B cell (primary cell): ENCODE results near the gene PTPRM. TPM values are rescaled to one million over a fixed set of nuclear protein-coding genes. Genes with fewer than 3 reads are reported as not detected.
"Not testable (repeated sequence)": the region's sequence is repeated elsewhere in the genome, so short reads cannot be mapped to it uniquely, and the experiment has no call there.

Experiments
- ATAC-seq: fragments of 200-7000 bp; cut with Tn5 transposase; one replicate; pipeline ENCODE4 v1.10.0; 2021; ENCODE audit warnings: low read depth, mild to moderate bottlenecking, moderate number of reproducible peaks, moderate library complexity
- CTCF ChIA-PET: fragments of 350-600 bp; sonication (Branson Sonifier 250); formaldehyde crosslinking; loops from one replicate; lab custom pipeline; 2021; ENCODE audit warnings: antibody characterized with exemption, inconsistent platforms; lab: Charles Lee
- POLR2A ChIA-PET: fragments of 350-600 bp; sonication (Branson Sonifier 250); formaldehyde crosslinking; loops from one replicate; lab custom pipeline; 2021; ENCODE audit warnings: antibody characterized with exemption; lab: Charles Lee
- DNase-seq: peaks from one replicate; pipeline ENCODE4 v3.0.0; 2013
- H2AFZ ChIP-seq: 2 replicates; pipeline ENCODE4 v1.6.1; 2012; ENCODE audit warnings: mild to moderate bottlenecking, low read depth, low read length; ENCODE audit not compliant: insufficient read depth, poor library complexity, severe bottlenecking
- H3K27ac ChIP-seq, 2 donors: 1 replicate in 1 of 2; 2 replicates in 1 of 2; pipeline ENCODE4 v1.5.1; 2012 to 2013; ENCODE audit warnings: low read length in 2 of 2, mild to moderate bottlenecking in 2 of 2, moderate library complexity in 1 of 2
- H3K27me3 ChIP-seq, 4 experiments: fragments of 200-600 bp in 1 of 4; sonication (generic) in 1 of 4; replicated peaks in 1 of 4; 1 replicate in 2 of 4; 2 replicates in 2 of 4; pipeline versions ENCODE4 v1.6.1 to v1.7.0; 2013 to 2016; ENCODE audit warnings: low read length in 3 of 4, mild to moderate bottlenecking in 2 of 4, mixed read lengths in 1 of 4, moderate library complexity in 1 of 4; ENCODE audit not compliant: insufficient read depth in 4 of 4, control insufficient read depth in 3 of 4; ENCODE audit errors: control extremely low read depth in 1 of 4
- H3K36me3 ChIP-seq, 2 experiments: replicated peaks in 1 of 2; 1 replicate in 1 of 2; 2 replicates in 1 of 2; pipeline versions ENCODE4 v1.6.1 to v1.7.1; 2013; ENCODE audit warnings: low read length in 1 of 2; ENCODE audit not compliant: insufficient read depth in 2 of 2, control insufficient read depth in 1 of 2; ENCODE audit errors: control extremely low read depth in 1 of 2, extremely low read depth in 1 of 2
- H3K4me1 ChIP-seq, 2 donors: fragments of 200-600 bp in 1 of 2; sonication (generic) in 1 of 2; 1 replicate in 1 of 2; 2 replicates in 1 of 2; pipeline versions ENCODE4 v1.5.1 to v1.6.1; 2013 to 2017; ENCODE audit warnings: low read length in 2 of 2; ENCODE audit not compliant: control insufficient read depth in 2 of 2, insufficient read depth in 2 of 2
- H3K4me2 ChIP-seq: replicated peaks from 2 replicates; pipeline ENCODE3; 2012; ENCODE audit warnings: mild to moderate bottlenecking, low read depth, low read length; ENCODE audit not compliant: poor library complexity, severe bottlenecking
- H3K4me3 ChIP-seq, 5 experiments: fragments of 200-600 bp in 1 of 5; sonication (generic) in 1 of 5; 1 replicate in 3 of 5; 2 replicates in 2 of 5; pipeline versions ENCODE4 v1.5.1 to v1.7.0; 2011 to 2016; ENCODE audit warnings: low read length in 4 of 5, mild to moderate bottlenecking in 4 of 5, low read depth in 2 of 5, control low read depth in 1 of 5, moderate library complexity in 1 of 5; ENCODE audit not compliant: insufficient read depth in 1 of 5; ENCODE audit errors: control extremely low read depth in 1 of 5, extremely low read depth in 1 of 5
- H3K79me2 ChIP-seq: fragments of 200-600 bp; sonication (generic); one replicate; pipeline ENCODE4 v1.6.0; 2016; ENCODE audit warnings: low read length; ENCODE audit not compliant: control insufficient read depth, insufficient read depth
- H3K9ac ChIP-seq: fragments of 200-600 bp; sonication (generic); 2 replicates; pipeline ENCODE4 v1.6.1; 2017; ENCODE audit warnings: mild to moderate bottlenecking, low read length, moderate library complexity
- H3K9me3 ChIP-seq, 3 donors: one replicate each; pipeline versions ENCODE4 v1.6.1 to v1.7.1; 2013; ENCODE audit warnings: low read length in 2 of 3; ENCODE audit not compliant: control insufficient read depth in 2 of 3, insufficient read depth in 1 of 3; ENCODE audit errors: control extremely low read depth in 1 of 3
- H4K20me1 ChIP-seq: 2 replicates; pipeline ENCODE4 v1.6.0; 2012; ENCODE audit warnings: mild to moderate bottlenecking, low read length; ENCODE audit not compliant: insufficient read depth, control insufficient read depth, poor library complexity, severe bottlenecking
- H3K27ac Mint-ChIP-seq: one replicate; pipeline ENCODE4 v1.8.0; 2021; ENCODE audit warnings: mixed read lengths
- H3K27me3 Mint-ChIP-seq: one replicate; pipeline ENCODE4 v1.8.0; 2021; ENCODE audit warnings: mixed read lengths
- H3K4me1 Mint-ChIP-seq: one replicate; pipeline ENCODE4 v1.8.0; 2021; ENCODE audit warnings: mixed read lengths
- H3K4me3 Mint-ChIP-seq: one replicate; pipeline ENCODE4 v1.8.0; 2021; ENCODE audit warnings: mixed read lengths
- H3K9me3 Mint-ChIP-seq: one replicate; pipeline ENCODE4 v1.8.0; 2022; ENCODE audit warnings: mixed read lengths; ENCODE audit not compliant: insufficient read depth
- CTCF ChIP-seq: fragments of 200-600 bp; IDR thresholded peaks from one replicate; pipeline ENCODE4 v1.8.0; 2022; ENCODE audit warnings: antibody characterized with exemption, mild to moderate bottlenecking
- EZH2 ChIP-seq: IDR thresholded peaks from 2 replicates; pipeline ENCODE4 v1.6.1; 2012; ENCODE audit warnings: borderline replicate concordance, low read depth, mild to moderate bottlenecking, moderate library complexity, low read length; ENCODE audit not compliant: insufficient read depth, poor library complexity, severe bottlenecking
- WGBS: methylation state at CpG from one replicate; pipeline ENCODE4 v1.1.5; 2013; ENCODE audit warnings: missing lambda C conversion rate; ENCODE audit not compliant: insufficient coverage; 5-methylcytosine and 5-hydroxymethylcytosine counted together
- intact Hi-C: fragments of 100-400 bp; cut with micrococcal nuclease; formaldehyde crosslinking; loops from one replicate; pipeline ENCODE4 v1.10.0; 2022
- polyA plus RNA-seq: library from polyadenylated mRNA; depleted of rRNA; stranded (reverse); fragments of >200 nt; gene quantifications from 2 replicates; pipeline ENCODE4 v1.2.3, GENCODE V29; 2012
- total RNA-seq, 2 donors: library from RNA; stranded (reverse); fragments of 120-200 nt in 1 of 2; gene quantifications; 1 replicate in 1 of 2; 2 replicates in 1 of 2; pipeline versions ENCODE4 v1.2.3 to v1.2.4, GENCODE V29; 2013 to 2022

The PTPRM gene
- total and polyA plus RNA-seq, 2 donors (not counting 1 experiment from before 2014, with no cell fraction given), result 0.20 to 0.89 TPM

- Mint-ChIP-seq H3K4me1 (no peaks in the 10 kb centered on the region), H3K27ac (no peak overlapping the region), H3K9me3 (no peaks in the 10 kb centered on the region), H3K27me3 (peaks cover 6% of the 10 kb centered on the region), H3K4me3 (no peak overlapping the region)
- H3K27ac ChIP-seq, result no peak overlapping the region
- no peaks in the 10 kb centered on the region for H3K79me2 ChIP-seq
- intact Hi-C loops, result no loop called here
- no CpG with 5 or more reads among the region's 1 CpG for WGBS
- H4K20me1 ChIP-seq, result no peaks in the 10 kb centered on the region
- peaks cover 0 to 13% (median 3%) of the 10 kb centered on the region in 3 donors for H3K9me3 ChIP-seq
- TF ChIP-seq EZH2 (no peak), CTCF (no peak)
- no peaks in the 10 kb centered on the region for H3K36me3 ChIP-seq
- DNase-seq (no peak), ATAC-seq (no peak)
- H3K4me1 ChIP-seq, result no peaks in the 10 kb centered on the region
- ChIA-PET CTCF (no interaction called here), POLR2A (no interaction called here)
- H2AFZ ChIP-seq, result no peak overlapping the region
- H3K27me3 ChIP-seq, result peaks cover 0 to 6% (median 0%) of the 10 kb centered on the region in 4 experiments
- no peak overlapping the region for H3K4me3 ChIP-seq
- H3K9ac ChIP-seq, result no peak overlapping the region
- H3K4me2 ChIP-seq, result no peak overlapping the region
Observed at GRCh38 chr18:8443505-8443904, 876.4 kb downstream of the PTPRM start.

GRCh38 chr18:8446936-8447335, 879.8 kb downstream of the PTPRM start:
- H3K4me1 ChIP-seq, result not testable (repeated sequence)

More at GRCh38 chr18:8446936-8447335, 879.8 kb downstream of the PTPRM start:
- H3K4me2 ChIP-seq, H3K4me3 ChIP-seq, H3K27ac Mint-ChIP-seq, H3K9me3 Mint-ChIP-seq, intact Hi-C loops, CTCF ChIA-PET, H3K36me3 ChIP-seq, POLR2A ChIA-PET, H3K9ac ChIP-seq, H3K27me3 ChIP-seq, H2AFZ ChIP-seq, H3K9me3 ChIP-seq, H3K27ac ChIP-seq, H3K4me1 Mint-ChIP-seq, DNase-seq, H4K20me1 ChIP-seq, H3K79me2 ChIP-seq, ATAC-seq, H3K4me3 Mint-ChIP-seq: not testable (repeated sequence)
- 100% methylated on average over 1 of the region's 5 CpGs for WGBS
- peaks cover 10% of the 10 kb centered on the region for H3K27me3 Mint-ChIP-seq
